Transverse colon (tissue), 4 donors: ENCODE measurements around the gene KIAA1755. TPM values are rescaled to one million over a fixed set of nuclear protein-coding genes. Genes with fewer than 3 reads are reported as not detected.

Source experiments
- DNase-seq: peaks from one replicate; pipeline ENCODE4 v3.0.0-alpha.2; 2019
- H3K27ac ChIP-seq, 4 donors: fragments of 200-600 bp; sonication (generic); 2 replicates each; pipeline ENCODE4 v1.5.1; 2016 to 2018; ENCODE audit warnings: inconsistent platforms in 4 of 4
- H3K27me3 ChIP-seq: fragments of 200-600 bp; sonication (generic); 2 replicates; pipeline ENCODE4 v1.5.1; 2017; ENCODE audit warnings: inconsistent platforms
- H3K36me3 ChIP-seq, 4 donors: fragments of 200-600 bp; sonication (generic); 2 replicates each; pipeline ENCODE4 v1.5.1; 2017 to 2019; ENCODE audit warnings: inconsistent platforms in 4 of 4
- H3K4me1 ChIP-seq, 4 donors: fragments of 200-600 bp; sonication (generic); 2 replicates each; pipeline ENCODE4 v1.5.1; 2017 to 2020; ENCODE audit warnings: inconsistent platforms in 4 of 4
- H3K4me3 ChIP-seq, 4 donors: fragments of 200-600 bp; sonication (generic); 1 replicate in 1 of 4; 2 replicates in 3 of 4; pipeline versions ENCODE4 v1.5.1 to v1.6.1; 2017 to 2019; ENCODE audit warnings: inconsistent platforms in 4 of 4
- H3K9me3 ChIP-seq, 2 donors: fragments of 200-600 bp; sonication (generic); 2 replicates each; pipeline ENCODE4 v1.5.1; 2017 to 2019; ENCODE audit warnings: inconsistent platforms in 2 of 2
- CTCF ChIP-seq, 5 experiments: fragments of 200-600 bp in 3 of 5; fragments of 450-650 bp in 2 of 5; sonication (generic) in 3 of 5; IDR thresholded peaks; 1 replicate in 2 of 5; 2 replicates in 3 of 5; pipeline ENCODE4 v1.5.1; 2016 to 2017; ENCODE audit warnings: antibody characterized with exemption in 5 of 5, inconsistent platforms in 3 of 5, mild to moderate bottlenecking in 2 of 5, moderate library complexity in 1 of 5
- EP300 ChIP-seq: sonication (generic); formaldehyde crosslinking; IDR thresholded peaks from one replicate; pipeline ENCODE4 v1.6.1; 2017; ENCODE audit warnings: antibody characterized with exemption, low read depth
- POLR2A ChIP-seq: fragments of 450-650 bp; IDR thresholded peaks from one replicate; pipeline ENCODE4 v1.6.1; 2016; ENCODE audit warnings: antibody characterized with exemption, mild to moderate bottlenecking, moderate library complexity
- POLR2AphosphoS5 ChIP-seq, 3 donors: sonication (generic); formaldehyde crosslinking; IDR thresholded peaks; one replicate each; pipeline ENCODE4 v1.6.1; 2016; ENCODE audit warnings: antibody characterized with exemption in 3 of 3
- WGBS, 2 donors: methylation state at CpG; one replicate each; pipeline ENCODE4 v1.1.5; 2018; ENCODE audit warnings: low coverage in 1 of 2; 5-methylcytosine and 5-hydroxymethylcytosine counted together
- in situ Hi-C, 4 donors: fragments of 200-750 bp; cut with MboI; loops; one replicate each; pipeline versions ENCODE4 v1.15.0 to v1.15.1; 2017; ENCODE audit warnings: low sequenced_read_pairs in 3 of 4, low pct_ligation_motif_present in 1 of 4, low pct_unique_long_range_greater_than_20kb in 1 of 4
- intact Hi-C: fragments of 100-400 bp; cut with DNase I; formaldehyde crosslinking; loops from one replicate; pipeline ENCODE4 v1.15.1; 2023; ENCODE audit warnings: low total_unique reads
- total RNA-seq, 4 donors: library from RNA; depleted of rRNA; stranded (reverse); fragments of >200 nt; gene quantifications; one replicate each; pipeline ENCODE4 v1.1.0, GENCODE V29; 2016

Gene KIAA1755
- total RNA-seq, 4 donors from 2014 or later = 1.6 to 20.2 (median 3.7) TPM

- Histone ChIP-seq H3K4me3 (no peak overlapping the region), H3K27ac (no peak overlapping the region), H3K36me3 (no peaks in the 10 kb centered on the region), H3K9me3 (no peaks in the 10 kb centered on the region), H3K4me1 (no peaks in the 10 kb centered on the region), H3K27me3 (peaks cover 6% of the 10 kb centered on the region)
- WGBS, 2 donors = 74 to 78% methylated on average over 2 to 4 of the region's 4 CpGs
- no peak for DNase-seq
- in situ Hi-C loops (no loop called here), intact Hi-C loops (no loop called here)
- no peak for TF ChIP-seq EP300
- no peak for TF ChIP-seq CTCF (IDR thresholded peaks at IDR 0.05)
- TF ChIP-seq POLR2A = no peak
- no peak for TF ChIP-seq POLR2AphosphoS5 (IDR thresholded peaks at IDR 0.05)
Observed at GRCh38 chr20:38178581-38178980, 82.0 kb downstream of the KIAA1755 start.

- no peak for TF ChIP-seq POLR2AphosphoS5 (IDR thresholded peaks at IDR 0.05)
- no peak for TF ChIP-seq POLR2A
- no peak for TF ChIP-seq EP300
- no peak for TF ChIP-seq CTCF (IDR thresholded peaks at IDR 0.05)
- Histone ChIP-seq H3K36me3 (no peaks in the 10 kb centered on the region), H3K4me3 (no peak overlapping the region), H3K27ac (no peak overlapping the region), H3K4me1 (no peaks in the 10 kb centered on the region), H3K27me3 (peaks cover 4% of the 10 kb centered on the region), H3K9me3 (no peaks in the 10 kb centered on the region)
- intact Hi-C loops (no loop called here), in situ Hi-C loops (no loop called here)
- 61 to 68% methylated on average over 5 to 8 of the region's 8 CpGs for WGBS, 2 donors
- no peak for DNase-seq
Observed at GRCh38 chr20:38178065-38178491, 82.5 kb downstream of the KIAA1755 start.

DNA sequence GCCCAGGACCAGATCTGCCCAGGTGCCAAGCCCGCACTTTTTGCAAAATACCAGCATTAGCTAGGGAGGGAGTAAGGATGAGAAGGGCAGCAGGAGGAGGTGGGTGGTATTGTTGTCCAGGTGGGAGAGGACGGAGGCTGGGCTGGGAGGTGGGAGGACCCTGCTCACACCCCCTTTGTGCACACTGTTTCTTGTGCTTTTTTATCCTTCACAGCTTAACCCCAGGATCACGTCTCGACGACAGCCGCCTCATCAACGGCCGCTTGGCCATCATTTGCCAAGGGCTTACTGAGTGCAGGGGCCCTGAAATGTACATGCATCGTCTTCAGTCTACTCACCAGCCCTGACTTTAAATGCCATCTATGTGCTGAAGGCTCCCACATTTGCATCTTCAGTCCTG is 83.3 kb downstream of the KIAA1755 start:
- no peak for DNase-seq
- H3K27me3 ChIP-seq = peaks cover 4% of the 10 kb centered on the region
- 83% methylated on average over 9 of the region's 9 CpGs; no CpG with 5 or more reads in 1 of the 2 donors for WGBS, 2 donors
- in situ Hi-C loops = no loop called here
- intact Hi-C loops = no loop called here
- TF ChIP-seq CTCF (IDR thresholded peaks at IDR 0.05) = no peak
- no peak for TF ChIP-seq POLR2A
- no peaks in the 10 kb centered on the region for H3K4me1 ChIP-seq
- H3K27ac ChIP-seq = no peak overlapping the region
- no peaks in the 10 kb centered on the region for H3K36me3 ChIP-seq
- H3K9me3 ChIP-seq = no peaks in the 10 kb centered on the region
- no peak overlapping the region for H3K4me3 ChIP-seq

DNA sequence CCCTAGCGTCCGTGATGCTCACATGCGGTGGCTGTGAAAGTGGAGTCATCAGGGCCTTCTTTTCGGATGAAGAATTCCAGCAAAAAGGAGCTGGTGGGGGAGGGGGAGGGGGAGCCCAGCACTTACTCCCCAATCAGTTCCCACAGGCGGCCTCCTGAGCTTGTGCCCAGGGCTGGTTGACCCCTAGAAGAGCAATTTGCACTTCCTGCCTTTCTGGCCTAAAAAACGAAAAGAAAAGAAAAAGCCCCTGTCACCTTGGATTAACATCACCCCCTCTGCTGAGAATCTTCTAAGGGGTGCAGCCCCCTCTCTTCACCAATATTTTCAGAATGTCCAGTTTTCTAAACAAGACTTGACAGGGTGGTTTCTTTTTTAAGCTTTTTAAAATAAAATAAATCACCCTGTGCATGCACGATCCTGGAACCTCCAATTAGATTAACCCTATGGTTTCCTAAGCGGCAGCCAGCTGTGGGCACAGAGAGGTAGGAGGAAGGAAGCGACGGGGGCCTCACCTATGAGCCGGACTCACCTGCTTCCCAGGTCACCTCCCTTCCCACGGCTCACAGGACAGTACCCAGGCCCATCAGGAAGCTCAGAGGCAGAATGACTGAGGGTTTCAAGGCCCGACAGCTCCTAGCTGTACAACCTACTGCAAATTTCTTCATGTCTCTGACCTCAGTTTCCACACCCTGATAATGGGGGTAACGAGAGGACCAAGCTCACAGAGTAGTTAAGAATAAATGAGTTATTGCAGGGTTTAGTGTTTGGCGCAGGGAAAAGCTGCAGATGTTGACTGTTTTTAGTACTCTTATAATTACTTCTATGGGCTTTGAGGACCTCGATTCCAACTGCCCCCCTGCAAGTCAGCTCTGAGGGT is 85.0 kb downstream of the KIAA1755 start:
- Histone ChIP-seq H3K4me1 (no peaks in the 10 kb centered on the region), H3K27me3 (peaks cover 4% of the 10 kb centered on the region), H3K36me3 (no peaks in the 10 kb centered on the region), H3K4me3 (no peak overlapping the region), H3K9me3 (no peaks in the 10 kb centered on the region), H3K27ac (no peak overlapping the region)
- 19 to 58% methylated on average over 2 to 16 of the region's 16 CpGs for WGBS, 2 donors
- no peak for DNase-seq
- in situ Hi-C loops (no loop called here), intact Hi-C loops (no loop called here)
- TF ChIP-seq CTCF (IDR thresholded peaks at IDR 0.05) (no peak), POLR2AphosphoS5 (IDR thresholded peaks at IDR 0.05) (no peak), POLR2A (no peak), EP300 (no peak)
